Adrenal gland (tissue), 5 donors: Measurements from ENCODE around the gene P2RX3.

ENCODE experiments used
- POLR2A ChIP-seq, 2 donors: fragments of 450-650 bp; IDR thresholded peaks; one replicate each; pipeline ENCODE4 v1.6.1; 2017; ENCODE audit warnings: antibody characterized with exemption in 2 of 2, mild to moderate bottlenecking in 2 of 2, moderate library complexity in 1 of 2
- TF ChIP-seq, protein P1 (sequence below), 6 experiments: fragments of 450-650 bp in 4 of 6; fragments of 200-600 bp in 2 of 6; sonication (generic) in 1 of 6; IDR thresholded peaks; 1 replicate in 5 of 6; 2 replicates in 1 of 6; pipeline versions ENCODE4 v1.5.1 to v1.8.0; 2016 to 2021; ENCODE audit warnings: antibody characterized with exemption in 6 of 6, mild to moderate bottlenecking in 2 of 6, moderate library complexity in 1 of 6
- donor health status: DM: no; HTN: no; CAD: no.

DNA sequence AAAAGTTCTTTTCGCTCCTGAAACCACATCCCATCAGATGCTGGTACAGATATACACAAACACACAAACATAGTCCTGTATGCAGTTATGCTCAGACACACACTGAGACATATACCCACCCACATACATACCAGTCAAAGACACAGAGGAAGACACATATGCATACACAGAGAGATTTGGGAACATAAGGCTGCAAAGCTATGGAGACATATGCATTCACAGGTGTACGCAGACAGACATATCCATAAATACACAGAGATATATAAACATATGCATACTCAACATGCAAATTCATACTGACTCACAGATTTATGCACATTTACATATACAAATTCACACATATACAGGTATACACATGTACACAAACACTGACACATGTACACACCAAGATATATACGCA lies 36.8 kb downstream of the P2RX3 start:
- TF ChIP-seq, protein P1, sequence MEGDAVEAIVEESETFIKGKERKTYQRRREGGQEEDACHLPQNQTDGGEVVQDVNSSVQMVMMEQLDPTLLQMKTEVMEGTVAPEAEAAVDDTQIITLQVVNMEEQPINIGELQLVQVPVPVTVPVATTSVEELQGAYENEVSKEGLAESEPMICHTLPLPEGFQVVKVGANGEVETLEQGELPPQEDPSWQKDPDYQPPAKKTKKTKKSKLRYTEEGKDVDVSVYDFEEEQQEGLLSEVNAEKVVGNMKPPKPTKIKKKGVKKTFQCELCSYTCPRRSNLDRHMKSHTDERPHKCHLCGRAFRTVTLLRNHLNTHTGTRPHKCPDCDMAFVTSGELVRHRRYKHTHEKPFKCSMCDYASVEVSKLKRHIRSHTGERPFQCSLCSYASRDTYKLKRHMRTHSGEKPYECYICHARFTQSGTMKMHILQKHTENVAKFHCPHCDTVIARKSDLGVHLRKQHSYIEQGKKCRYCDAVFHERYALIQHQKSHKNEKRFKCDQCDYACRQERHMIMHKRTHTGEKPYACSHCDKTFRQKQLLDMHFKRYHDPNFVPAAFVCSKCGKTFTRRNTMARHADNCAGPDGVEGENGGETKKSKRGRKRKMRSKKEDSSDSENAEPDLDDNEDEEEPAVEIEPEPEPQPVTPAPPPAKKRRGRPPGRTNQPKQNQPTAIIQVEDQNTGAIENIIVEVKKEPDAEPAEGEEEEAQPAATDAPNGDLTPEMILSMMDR (IDR thresholded peaks at IDR 0.05) = no peak
- no peak for TF ChIP-seq POLR2A (IDR thresholded peaks at IDR 0.05)
